Ascending aorta (tissue), 2 donors: ENCODE measurements around the gene AOPEP. TPM values are rescaled to one million over a fixed set of nuclear protein-coding genes. Genes with fewer than 3 reads are reported as not detected.
A peak's percentile ranks its signal among the peaks of the same experiment; 100 is the strongest.

ENCODE experiments used
- DNase-seq, 2 donors: peaks; one replicate each; pipeline ENCODE4 v3.0.0-alpha.2; 2019; ENCODE audit warnings: low spot score in 2 of 2
- H3K27ac ChIP-seq, 2 donors: fragments of 200-600 bp; sonication (generic); one replicate each; pipeline ENCODE4 v1.5.1; 2016 to 2017; ENCODE audit warnings: mild to moderate bottlenecking in 1 of 2
- H3K27me3 ChIP-seq: fragments of 200-600 bp; sonication (generic); one replicate; pipeline ENCODE4 v1.5.1; 2017
- H3K36me3 ChIP-seq, 2 donors: fragments of 200-600 bp; sonication (generic); one replicate each; pipeline ENCODE4 v1.5.1; 2016
- H3K4me1 ChIP-seq, 2 donors: fragments of 200-600 bp; sonication (generic); one replicate each; pipeline ENCODE4 v1.5.1; 2016 to 2017; ENCODE audit warnings: mild to moderate bottlenecking in 1 of 2
- H3K4me3 ChIP-seq, 2 donors: fragments of 200-600 bp; sonication (generic); one replicate each; pipeline ENCODE4 v1.5.1; 2016 to 2017; ENCODE audit warnings: mild to moderate bottlenecking in 1 of 2
- H3K9me3 ChIP-seq, 2 donors: fragments of 200-600 bp; sonication (generic); one replicate each; pipeline ENCODE4 v1.5.1; 2016
- CTCF ChIP-seq, 3 experiments: fragments of 200-600 bp in 2 of 3; fragments of 450-650 bp in 1 of 3; sonication (generic) in 2 of 3; IDR thresholded peaks; one replicate each; pipeline ENCODE4 v1.5.1; 2016 to 2019; ENCODE audit warnings: antibody characterized with exemption in 3 of 3, mild to moderate bottlenecking in 1 of 3, moderate library complexity in 1 of 3
- intact Hi-C: fragments of 100-400 bp; cut with DNase I; formaldehyde crosslinking; loops from one replicate; pipeline ENCODE4 v1.15.1; 2023
- total RNA-seq: library from RNA; depleted of rRNA; stranded (reverse); fragments of >200 nt; gene quantifications from one replicate; pipeline ENCODE4 v1.1.0, GENCODE V29; 2016

The AOPEP gene
- total RNA-seq, 1 donor from 2014 or later, result 333 TPM

- Histone ChIP-seq H3K27me3 (no peaks in the 10 kb centered on the region), H3K4me1 (peaks cover 37 to 85% of the 10 kb centered on the region in 2 donors), H3K4me3 (peak overlapping the region; percentile 25 to 47), H3K27ac (peak overlapping the region; percentile 84 to 95), H3K9me3 (no peaks in the 10 kb centered on the region), H3K36me3 (peaks cover 30 to 53% of the 10 kb centered on the region in 2 donors)
- peak in 1 of 2 donors; percentile 76 for DNase-seq
- intact Hi-C loops, result loop anchor here (5.0 kb wide), 1 partner anchor 412 kb away; no protein-coding TSS in a partner anchor
- TF ChIP-seq CTCF (IDR thresholded peaks at IDR 0.05), result no peak
Measured at GRCh38 chr9:95078939-95079338, 352.4 kb downstream of the AOPEP start.

GRCh38 chr9:95079461-95079860 is 353.0 kb downstream of the AOPEP start:
- Histone ChIP-seq H3K4me3 (peak overlapping the region in 1 of 2 donors; percentile 47), H3K9me3 (no peaks in the 10 kb centered on the region), H3K4me1 (peaks cover 37 to 80% of the 10 kb centered on the region in 2 donors), H3K27ac (peak overlapping the region; percentile 84 to 95), H3K36me3 (peaks cover 33 to 48% of the 10 kb centered on the region in 2 donors), H3K27me3 (no peaks in the 10 kb centered on the region)
- DNase-seq, result no peak
- TF ChIP-seq CTCF (IDR thresholded peaks at IDR 0.05), result no peak
- intact Hi-C loops, result loop anchor here (5.0 kb wide), 1 partner anchor 412 kb away; no protein-coding TSS in a partner anchor

DNA sequence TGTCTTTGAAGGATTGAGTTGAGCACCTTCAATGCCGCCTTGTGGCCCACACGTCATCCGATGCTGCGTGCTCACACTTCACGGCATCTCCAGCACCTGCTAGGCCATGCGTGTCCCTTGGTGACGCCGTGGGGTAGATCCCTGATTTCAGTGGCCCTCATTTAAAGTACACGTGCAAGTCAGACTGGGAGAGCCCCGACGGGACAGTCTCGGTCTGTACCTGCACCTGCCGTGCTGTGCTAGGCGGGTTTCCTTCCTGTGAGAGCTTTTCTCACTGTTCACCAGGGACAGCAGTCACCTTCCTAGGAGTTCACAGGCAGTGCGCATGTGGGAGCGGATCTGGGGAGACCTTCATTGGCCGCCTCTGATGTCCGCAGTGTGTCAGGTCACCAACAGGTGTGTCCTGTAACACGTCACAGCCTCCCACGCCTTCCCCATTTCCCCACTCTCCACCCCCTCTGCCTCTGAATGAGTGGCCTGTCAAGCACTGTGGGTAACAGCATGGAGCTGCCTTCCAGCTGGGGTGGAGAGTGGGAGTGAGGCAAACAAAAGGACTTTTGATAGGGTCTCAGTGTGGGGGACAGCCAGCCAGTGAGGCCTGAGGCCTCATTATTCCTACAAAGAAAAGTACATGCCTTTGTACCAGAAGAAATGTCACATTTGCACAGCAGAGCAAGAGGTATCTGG is 354.6 kb downstream of the AOPEP start:
- Histone ChIP-seq H3K9me3 (no peaks in the 10 kb centered on the region), H3K36me3 (peaks cover 41 to 59% of the 10 kb centered on the region in 2 donors), H3K4me1 (peaks cover 42 to 82% of the 10 kb centered on the region in 2 donors), H3K4me3 (no peak overlapping the region), H3K27me3 (no peaks in the 10 kb centered on the region), H3K27ac (peak overlapping the region; percentile 84 to 95)
- intact Hi-C loops, result loop anchor here (5.0 kb wide), 2 partner anchors 54 to 74 kb away; no protein-coding TSS in a partner anchor
- no peak for TF ChIP-seq CTCF (IDR thresholded peaks at IDR 0.05)
- DNase-seq, result no peak

- intact Hi-C loops, result loop anchor here (2.0 to 5.0 kb wide), 3 partner anchors 33 to 75 kb away; no protein-coding TSS in a partner anchor
- no peaks in the 10 kb centered on the region for H3K9me3 ChIP-seq
- no peak for TF ChIP-seq CTCF (IDR thresholded peaks at IDR 0.05)
- H3K4me1 ChIP-seq, result peaks cover 34 to 81% of the 10 kb centered on the region in 2 donors
- H3K4me3 ChIP-seq, result peak overlapping the region in 1 of 2 donors; percentile 17
- H3K36me3 ChIP-seq, result peaks cover 48 to 67% of the 10 kb centered on the region in 2 donors
- H3K27me3 ChIP-seq, result no peaks in the 10 kb centered on the region
- DNase-seq, result no peak
- H3K27ac ChIP-seq, result peak overlapping the region; percentile 84 to 95
Measured at GRCh38 chr9:95081998-95082397, 355.5 kb downstream of the AOPEP start.

DNA sequence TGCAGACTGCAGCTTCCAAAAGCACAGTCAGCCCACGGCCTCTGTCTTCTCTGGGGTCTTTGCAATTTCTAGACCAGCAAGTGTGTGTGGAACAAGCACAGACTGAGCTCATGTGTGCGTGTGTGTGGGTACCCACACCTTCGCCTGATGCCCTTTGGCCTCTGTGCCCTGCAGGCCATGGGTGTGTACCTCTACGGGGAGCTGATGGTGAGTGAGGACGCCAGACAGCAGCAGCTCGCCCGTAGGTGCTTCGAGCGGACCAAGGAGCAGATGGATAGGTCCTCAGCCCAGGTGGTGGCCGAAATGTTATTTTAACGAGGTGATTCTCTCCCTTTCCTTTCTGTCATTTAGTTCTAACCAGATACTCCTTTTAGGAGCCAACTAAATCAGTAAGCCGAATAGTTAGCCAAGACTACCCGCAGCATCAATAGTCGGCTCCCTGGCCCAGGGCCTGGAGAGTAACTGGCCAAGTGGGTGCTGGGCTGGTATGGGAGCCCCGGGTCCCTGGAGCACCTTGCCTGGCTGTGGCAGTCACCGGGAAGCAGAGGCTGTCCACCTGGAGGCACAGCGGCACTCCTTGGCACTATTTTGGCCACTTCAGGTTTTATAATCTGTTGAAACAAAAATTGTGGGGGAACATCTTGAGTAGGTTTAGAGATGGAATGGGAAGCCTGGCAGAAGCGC is 356.0 kb downstream of the AOPEP start:
- Histone ChIP-seq H3K27ac (peak overlapping the region; percentile 84 to 95), H3K4me1 (peaks cover 29 to 77% of the 10 kb centered on the region in 2 donors), H3K4me3 (peak overlapping the region in 1 of 2 donors; percentile 17), H3K27me3 (no peaks in the 10 kb centered on the region), H3K36me3 (peaks cover 50 to 70% of the 10 kb centered on the region in 2 donors), H3K9me3 (no peaks in the 10 kb centered on the region)
- intact Hi-C loops, result loop anchor here (2.0 to 5.0 kb wide), 3 partner anchors 34 to 75 kb away; no protein-coding TSS in a partner anchor
- no peak for TF ChIP-seq CTCF (IDR thresholded peaks at IDR 0.05)
- no peak for DNase-seq
